Coronary artery (tissue), 2 donors: ENCODE results near the gene RAB31.

Experiments used
- DNase-seq: peaks from one replicate; pipeline ENCODE4 v3.0.0-alpha.2; 2017; ENCODE audit warnings: low spot score
- H3K27ac ChIP-seq, 2 donors: fragments of 200-600 bp; sonication (generic); one replicate each; pipeline ENCODE4 v1.5.1; 2016 to 2019
- H3K4me3 ChIP-seq: fragments of 200-600 bp; sonication (generic); 2 replicates; pipeline ENCODE4 v1.5.1; 2016; ENCODE audit warnings: mild to moderate bottlenecking, moderate library complexity
- TF ChIP-seq, protein P1 (sequence below): fragments of 200-600 bp; sonication (generic); IDR thresholded peaks from one replicate; pipeline ENCODE4 v1.5.1; 2019; ENCODE audit warnings: antibody characterized with exemption

RAB31 gene

GRCh38 chr18:9818423-9818734 is 110.3 kb downstream of the RAB31 start:
- TF ChIP-seq, protein P1, sequence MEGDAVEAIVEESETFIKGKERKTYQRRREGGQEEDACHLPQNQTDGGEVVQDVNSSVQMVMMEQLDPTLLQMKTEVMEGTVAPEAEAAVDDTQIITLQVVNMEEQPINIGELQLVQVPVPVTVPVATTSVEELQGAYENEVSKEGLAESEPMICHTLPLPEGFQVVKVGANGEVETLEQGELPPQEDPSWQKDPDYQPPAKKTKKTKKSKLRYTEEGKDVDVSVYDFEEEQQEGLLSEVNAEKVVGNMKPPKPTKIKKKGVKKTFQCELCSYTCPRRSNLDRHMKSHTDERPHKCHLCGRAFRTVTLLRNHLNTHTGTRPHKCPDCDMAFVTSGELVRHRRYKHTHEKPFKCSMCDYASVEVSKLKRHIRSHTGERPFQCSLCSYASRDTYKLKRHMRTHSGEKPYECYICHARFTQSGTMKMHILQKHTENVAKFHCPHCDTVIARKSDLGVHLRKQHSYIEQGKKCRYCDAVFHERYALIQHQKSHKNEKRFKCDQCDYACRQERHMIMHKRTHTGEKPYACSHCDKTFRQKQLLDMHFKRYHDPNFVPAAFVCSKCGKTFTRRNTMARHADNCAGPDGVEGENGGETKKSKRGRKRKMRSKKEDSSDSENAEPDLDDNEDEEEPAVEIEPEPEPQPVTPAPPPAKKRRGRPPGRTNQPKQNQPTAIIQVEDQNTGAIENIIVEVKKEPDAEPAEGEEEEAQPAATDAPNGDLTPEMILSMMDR = no peak
- Histone ChIP-seq H3K4me3 (no peak overlapping the region), H3K27ac (no peak overlapping the region)
- no peak for DNase-seq

DNA sequence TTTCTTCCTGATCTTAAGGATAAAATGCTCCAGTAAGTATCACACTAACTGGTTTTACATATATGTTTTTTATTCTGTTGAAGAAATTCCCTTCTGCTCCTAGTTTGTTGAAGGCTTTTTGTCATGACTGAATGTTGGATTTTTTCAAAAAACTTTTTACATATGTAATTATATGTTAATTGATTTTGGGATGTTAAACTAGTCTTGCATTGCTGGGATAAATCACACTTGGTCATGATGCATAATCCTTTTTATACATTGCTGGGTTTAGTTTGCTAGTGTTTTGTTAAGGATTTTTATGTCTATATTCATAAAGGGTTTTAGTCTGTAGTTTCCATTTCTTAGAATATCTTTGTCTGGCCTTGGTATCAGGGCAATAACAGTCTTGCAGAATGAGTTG is 112.0 kb downstream of the RAB31 start:
- H3K4me3 ChIP-seq = no peak overlapping the region
- no peak overlapping the region for H3K27ac ChIP-seq
- no peak for DNase-seq
- TF ChIP-seq, protein P1 = no peak

DNA sequence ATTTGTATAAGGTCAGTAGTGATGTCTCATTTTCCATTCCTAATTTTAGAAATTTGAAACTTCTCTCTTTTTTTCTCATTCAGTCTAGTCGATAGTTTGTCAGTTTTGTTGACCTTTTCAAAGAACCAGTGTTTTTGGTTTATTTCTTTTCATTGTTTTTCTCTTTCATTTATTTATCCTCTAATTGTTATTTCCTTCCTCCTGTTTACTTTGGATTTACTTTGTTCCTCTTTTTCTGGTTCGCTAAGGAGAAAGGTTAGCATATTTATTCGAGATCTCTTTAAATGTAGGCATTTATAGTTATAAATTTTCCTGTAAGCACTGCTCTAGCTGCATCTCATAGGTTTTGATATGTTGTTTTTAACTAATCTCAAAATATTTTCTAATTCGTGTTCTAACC is 112.6 kb downstream of the RAB31 start:
- H3K4me3 ChIP-seq = no peak overlapping the region
- TF ChIP-seq, protein P1 = no peak
- H3K27ac ChIP-seq = no peak overlapping the region
- DNase-seq = no peak

DNA sequence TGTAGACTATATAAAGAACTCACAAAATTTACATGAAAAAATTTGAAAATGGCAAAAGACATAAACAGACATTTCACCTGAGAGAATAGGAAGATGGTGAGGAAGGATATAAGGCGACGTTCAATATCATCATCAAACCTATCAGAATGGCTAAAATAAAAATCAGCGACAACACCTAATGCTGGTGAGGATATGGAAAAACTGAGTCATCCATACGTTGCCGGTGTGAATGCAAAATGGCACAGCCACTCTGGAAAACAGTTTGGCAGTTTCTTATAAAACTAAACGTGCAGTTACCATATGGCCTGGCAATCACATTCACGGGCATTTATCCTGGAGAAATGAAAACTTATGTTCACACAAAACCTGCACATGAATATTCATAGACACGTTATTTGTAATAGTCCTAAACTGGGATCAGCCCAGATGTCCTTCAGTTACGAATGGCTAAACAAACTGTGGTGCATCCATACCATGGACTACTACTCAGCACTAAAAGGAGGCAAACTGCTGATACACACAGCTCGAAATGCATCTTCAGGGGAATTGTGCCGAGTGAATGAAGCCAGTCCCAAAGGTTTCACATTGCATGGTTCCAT is 114.6 kb downstream of the RAB31 start:
- no peak for DNase-seq
- no peak overlapping the region for H3K27ac ChIP-seq
- no peak overlapping the region for H3K4me3 ChIP-seq
- TF ChIP-seq, protein P1 = no peak

DNA sequence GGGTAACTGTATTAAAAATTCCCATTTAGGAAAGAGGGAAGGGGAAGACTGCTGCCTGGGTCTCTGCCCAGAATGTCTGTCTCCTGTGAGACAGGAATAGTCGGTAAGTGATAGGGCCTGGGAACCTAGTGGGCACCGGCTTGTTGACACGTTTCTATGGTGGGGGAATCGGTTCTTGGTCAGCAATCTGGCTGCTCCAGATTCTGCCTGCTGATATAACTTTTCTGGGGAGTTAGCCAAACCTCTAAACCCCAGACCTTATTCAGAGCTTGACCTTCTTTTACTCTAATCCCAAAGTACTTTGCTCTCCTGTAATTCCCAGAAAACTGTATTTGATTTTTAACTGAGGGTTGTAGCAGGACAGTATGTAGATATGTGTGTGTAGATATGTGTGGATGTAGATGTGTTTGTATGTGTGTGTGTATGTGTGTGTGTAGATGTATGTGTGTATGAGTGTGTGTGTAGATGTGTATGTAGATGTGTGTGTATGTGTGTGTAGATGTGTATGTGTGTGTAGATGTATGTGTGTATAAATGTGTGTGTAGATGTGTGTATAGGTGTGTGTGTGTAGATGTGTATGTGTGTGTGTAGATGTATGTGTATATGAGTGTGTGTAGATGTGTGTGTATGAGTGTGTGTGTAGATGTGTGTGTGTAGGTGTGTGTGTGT is 115.8 kb downstream of the RAB31 start:
- TF ChIP-seq, protein P1 = no peak
- Histone ChIP-seq H3K4me3 (no peak overlapping the region), H3K27ac (peak overlapping the region; percentile 54 to 82)
- no peak for DNase-seq

GRCh38 chr18:9824474-9824832 is 116.4 kb downstream of the RAB31 start:
- no peak for DNase-seq
- Histone ChIP-seq H3K27ac (peak overlapping the region; percentile 54 to 82), H3K4me3 (peak overlapping the region; percentile 24)
- TF ChIP-seq, protein P1 = no peak

DNA sequence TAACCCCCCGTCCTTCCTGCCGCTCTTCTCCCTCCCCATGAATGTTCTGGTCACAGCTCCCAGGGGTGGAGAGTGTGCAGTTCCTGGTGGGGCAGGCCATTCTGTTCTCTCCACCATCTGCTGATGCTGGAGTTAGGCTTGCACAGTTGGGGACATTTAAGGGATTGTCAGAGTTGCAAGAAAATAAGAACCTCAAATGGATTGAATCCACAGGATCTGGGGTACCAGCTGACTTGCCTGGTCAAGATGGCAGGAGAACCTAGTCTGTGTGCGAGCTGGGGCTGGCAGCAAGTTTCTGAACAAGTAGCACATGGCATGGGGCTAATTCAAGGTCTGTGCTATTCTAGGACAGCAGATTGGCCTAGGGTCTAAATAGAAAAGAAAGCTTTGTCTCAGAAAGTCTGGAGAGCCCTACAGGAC is 116.9 kb downstream of the RAB31 start:
- peak overlapping the region; percentile 58 to 82 for H3K27ac ChIP-seq
- TF ChIP-seq, protein P1 = no peak
- peak overlapping the region; percentile 24 for H3K4me3 ChIP-seq
- DNase-seq = no peak
